Testis (tissue), 2 donors: ENCODE data around the gene EGFR.

Source experiments
- CTCF ChIP-seq, 3 experiments: fragments of 450-650 bp in 2 of 3; fragments of 200-600 bp in 1 of 3; sonication (generic) in 1 of 3; IDR thresholded peaks; one replicate each; pipeline ENCODE4 v1.5.1; 2016 to 2019; ENCODE audit warnings: antibody characterized with exemption in 3 of 3, mild to moderate bottlenecking in 2 of 3, moderate library complexity in 1 of 3
- POLR2A ChIP-seq: fragments of 450-650 bp; IDR thresholded peaks from one replicate; pipeline ENCODE4 v1.6.1; 2017; ENCODE audit warnings: antibody characterized with exemption, mild to moderate bottlenecking, moderate library complexity

GRCh38 chr7:55122263-55122662 is 103.4 kb downstream of the EGFR start:
- TF ChIP-seq CTCF (IDR thresholded peaks at IDR 0.05) (no peak), POLR2A (no peak)
